SIG-M5 (cell line): Measurements from ENCODE around the gene PCDHA12.
"Not testable (repeated sequence)": the region's sequence is repeated elsewhere in the genome, so short reads cannot be mapped to it uniquely, and the experiment has no call there.

Source experiments
- DNase-seq: peaks from one replicate; lab custom pipeline; 2025; lab: John Stamatoyannopoulos, UW

Gene PCDHA12

DNA sequence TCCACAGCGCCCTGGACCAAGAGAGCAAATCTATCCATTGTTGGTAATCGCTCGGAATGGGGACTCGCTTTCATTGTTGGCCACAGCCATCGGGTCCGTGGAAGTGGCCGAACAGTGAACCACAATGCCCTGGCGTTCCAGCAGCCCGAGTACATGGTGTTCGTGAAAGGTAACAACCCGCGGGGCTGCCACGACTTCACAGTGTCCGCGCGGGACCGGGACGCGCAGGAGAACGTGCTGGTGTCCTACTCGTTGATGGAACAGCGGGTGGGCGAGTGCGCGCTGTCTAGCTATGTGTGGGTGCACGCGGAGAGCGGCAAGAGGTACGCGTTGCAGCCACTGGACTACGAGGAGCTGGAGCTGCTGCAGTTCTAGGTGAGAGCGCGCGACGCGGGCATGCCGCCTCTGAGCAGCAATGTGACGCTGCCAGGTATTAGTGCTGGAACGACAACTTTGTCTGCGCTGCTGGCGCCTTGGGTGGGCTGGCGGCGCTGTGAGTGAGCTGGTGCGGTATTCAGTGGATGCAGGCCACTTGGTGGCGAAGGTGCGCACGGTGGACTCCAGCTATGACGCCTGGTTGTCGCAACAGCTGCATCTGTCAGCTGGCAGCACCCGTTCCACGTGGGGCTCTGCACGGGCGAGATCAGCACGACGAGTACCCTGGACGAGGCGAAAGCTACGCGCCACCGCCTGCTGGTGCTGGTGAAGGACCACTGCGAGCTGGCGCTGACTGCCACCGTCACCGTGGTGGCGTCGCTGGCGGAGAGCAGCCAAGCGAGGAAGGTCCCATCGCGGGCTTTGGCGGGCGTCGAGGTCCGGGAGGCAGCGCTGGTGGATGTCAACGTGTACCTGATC, 12.4 kb upstream of the PCDHA12 start:
- DNase-seq, result no peak

DNA sequence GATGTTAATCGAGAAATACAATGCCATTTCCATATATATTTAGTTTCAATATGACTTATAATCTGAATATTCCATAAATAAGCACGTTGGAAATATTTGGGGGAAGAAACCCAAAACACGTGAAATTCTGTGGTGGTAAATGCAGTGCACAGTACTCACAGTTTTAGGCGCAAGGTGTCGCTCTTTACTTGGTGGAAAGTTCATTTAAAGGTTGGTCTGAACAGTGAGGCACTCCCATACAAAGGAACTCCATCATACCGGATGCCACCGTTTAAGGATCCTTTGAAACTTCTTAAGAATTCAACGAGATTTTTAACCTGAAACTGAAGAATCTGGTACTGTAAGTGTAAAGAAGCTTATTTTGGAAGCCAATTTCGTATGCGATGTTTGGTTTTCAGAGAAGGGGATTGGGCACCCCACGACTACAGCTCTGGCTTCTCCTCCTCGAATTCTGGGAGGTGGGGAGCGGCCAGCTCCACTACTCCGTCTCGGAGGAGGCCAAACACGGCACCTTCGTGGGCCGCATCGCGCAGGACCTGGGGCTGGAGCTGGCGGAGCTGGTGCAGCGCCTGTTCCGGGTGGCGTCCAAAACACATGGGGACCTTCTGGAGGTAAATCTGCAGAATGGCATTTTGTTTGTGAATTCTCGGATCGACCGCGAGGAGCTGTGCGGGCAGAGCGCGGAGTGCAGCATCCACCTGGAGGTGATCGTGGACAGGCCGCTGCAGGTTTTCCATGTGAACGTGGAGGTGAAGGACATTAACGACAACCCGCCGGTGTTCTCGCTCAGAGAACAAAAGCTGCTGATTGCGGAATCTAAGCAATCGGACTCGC, 6.2 kb upstream of the PCDHA12 start, which contains the start of gene PCDHA11:
Gene PCDHA11, plus strand, starts transcription at position 237 of the 834 bp plus-strand sequence. Its CDS starts 147 bp downstream, at position 384.
- DNase-seq, result no peak

DNA sequence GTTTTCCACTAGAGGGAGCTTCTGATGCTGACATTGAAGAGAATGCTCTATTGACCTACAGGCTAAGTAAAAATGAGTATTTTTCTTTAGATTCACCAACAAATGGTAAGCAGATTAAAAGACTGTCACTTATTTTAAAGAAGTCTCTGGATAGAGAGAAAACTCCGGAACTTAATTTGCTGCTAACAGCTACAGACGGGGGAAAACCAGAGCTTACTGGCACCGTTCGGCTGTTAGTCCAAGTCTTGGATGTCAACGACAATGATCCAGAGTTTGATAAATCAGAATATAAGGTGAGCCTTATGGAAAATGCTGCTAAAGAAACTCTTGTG, 5.6 kb upstream of the PCDHA12 start:
- no peak for DNase-seq

DNA sequence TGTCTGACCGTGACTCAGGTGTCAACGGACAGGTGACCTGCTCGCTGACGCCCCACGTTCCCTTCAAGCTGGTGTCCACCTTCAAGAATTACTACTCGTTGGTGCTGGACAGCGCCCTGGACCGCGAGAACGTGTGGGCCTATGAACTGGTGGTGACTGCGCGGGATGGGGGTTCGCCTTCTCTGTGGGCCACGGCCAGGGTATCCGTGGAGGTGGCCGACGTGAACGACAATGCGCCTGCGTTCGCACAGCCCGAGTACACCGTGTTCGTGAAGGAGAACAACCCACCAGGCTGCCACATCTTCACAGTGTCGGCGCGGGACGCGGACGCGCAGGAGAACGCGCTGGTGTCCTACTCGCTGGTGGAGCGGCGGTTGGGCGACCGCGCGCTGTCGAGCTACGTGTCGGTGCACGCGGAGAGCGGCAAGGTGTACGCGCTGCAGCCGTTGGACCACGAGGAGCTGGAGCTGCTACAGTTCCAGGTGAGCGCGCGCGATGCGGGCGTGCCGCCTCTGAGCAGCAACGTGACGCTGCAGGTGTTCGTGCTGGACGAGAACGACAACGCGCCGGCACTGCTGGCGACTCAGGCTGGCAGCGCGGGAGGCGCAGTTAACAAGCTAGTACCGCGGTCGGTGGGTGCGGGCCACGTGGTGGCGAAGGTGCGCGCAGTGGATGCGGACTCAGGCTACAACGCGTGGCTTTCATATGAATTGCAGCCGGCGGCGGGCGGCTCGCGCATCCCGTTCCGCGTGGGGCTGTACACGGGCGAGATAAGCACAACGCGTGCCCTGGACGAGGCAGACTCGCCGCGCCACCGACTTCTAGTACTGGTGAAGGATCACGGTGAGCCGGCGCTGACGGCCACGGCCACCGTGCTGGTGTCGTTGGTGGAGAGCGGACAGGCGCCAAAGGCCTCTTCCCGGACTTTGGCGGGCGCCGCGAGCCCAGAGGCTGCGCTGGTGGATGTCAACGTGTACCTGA, 4.6 kb upstream of the PCDHA12 start:
- DNase-seq, result no peak

DNA sequence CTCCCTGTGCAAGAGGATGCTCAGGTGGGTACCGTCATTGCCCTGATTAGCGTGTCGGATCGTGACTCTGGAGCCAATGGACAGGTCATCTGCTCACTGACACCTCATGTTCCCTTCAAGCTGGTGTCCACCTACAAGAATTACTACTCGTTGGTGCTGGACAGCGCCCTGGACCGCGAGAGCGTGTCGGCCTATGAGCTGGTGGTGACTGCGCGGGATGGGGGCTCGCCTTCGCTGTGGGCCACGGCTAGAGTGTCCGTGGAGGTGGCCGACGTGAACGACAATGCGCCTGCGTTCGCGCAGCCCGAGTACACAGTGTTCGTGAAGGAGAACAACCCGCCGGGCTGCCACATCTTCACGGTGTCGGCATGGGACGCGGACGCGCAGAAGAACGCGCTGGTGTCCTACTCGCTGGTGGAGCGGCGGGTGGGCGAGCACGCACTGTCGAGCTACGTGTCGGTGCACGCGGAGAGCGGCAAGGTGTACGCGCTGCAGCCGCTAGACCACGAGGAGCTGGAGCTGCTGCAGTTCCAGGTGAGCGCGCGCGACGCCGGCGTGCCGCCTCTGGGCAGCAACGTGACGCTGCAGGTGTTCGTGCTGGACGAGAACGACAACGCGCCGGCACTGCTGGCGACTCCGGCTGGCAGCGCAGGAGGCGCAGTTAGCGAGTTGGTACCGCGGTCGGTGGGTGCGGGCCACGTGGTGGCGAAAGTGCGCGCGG, 1.6 kb downstream of the PCDHA12 start:
- not testable (repeated sequence) for DNase-seq

DNA sequence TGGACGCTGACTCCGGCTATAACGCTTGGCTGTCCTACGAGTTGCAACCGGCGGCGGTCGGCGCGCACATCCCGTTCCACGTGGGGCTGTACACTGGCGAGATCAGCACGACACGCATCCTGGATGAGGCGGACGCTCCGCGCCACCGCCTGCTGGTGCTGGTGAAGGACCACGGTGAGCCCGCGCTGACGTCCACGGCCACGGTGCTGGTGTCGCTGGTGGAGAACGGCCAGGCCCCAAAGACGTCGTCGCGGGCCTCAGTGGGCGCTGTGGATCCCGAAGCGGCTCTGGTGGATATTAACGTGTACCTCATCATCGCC, 2.1 kb downstream of the PCDHA12 start:
- no peak for DNase-seq

DNA sequence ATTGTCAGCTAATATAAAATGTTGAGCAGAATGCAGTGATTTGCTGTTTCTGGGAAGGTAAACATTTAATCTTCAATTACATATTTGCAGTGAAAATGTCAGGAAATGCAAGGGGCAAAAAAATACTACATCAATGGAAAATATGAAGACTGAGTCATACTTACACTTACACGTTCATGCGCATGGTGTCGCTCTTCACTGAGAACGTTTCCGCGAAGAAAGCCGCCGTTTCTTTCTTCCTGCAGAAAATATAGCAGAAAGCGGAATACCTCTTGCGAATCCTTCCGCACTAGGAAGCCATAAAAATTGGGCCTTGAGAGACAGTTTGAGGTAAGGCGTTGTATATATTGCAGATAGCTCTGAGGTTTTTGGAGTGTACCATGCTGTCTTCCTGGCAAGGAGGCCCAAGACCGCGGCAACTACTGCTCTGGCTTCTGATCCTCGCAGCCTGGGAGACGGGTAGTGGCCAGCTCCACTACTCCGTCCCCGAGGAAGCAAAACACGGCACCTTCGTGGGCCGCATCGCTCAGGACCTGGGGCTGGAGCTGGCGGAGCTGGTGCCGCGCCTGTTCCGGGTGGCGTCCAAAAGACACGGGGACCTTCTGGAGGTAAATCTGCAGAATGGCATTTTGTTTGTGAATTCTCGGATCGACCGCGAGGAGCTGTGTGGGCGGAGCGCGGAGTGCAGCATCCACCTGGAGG, 6.9 kb downstream of the PCDHA12 start, which contains the start of gene PCDHA13:
Gene PCDHA13, plus strand, starts transcription at position 236 of the 702 bp plus-strand sequence. Its CDS starts 145 bp downstream, at position 381.
- DNase-seq, result no peak

DNA sequence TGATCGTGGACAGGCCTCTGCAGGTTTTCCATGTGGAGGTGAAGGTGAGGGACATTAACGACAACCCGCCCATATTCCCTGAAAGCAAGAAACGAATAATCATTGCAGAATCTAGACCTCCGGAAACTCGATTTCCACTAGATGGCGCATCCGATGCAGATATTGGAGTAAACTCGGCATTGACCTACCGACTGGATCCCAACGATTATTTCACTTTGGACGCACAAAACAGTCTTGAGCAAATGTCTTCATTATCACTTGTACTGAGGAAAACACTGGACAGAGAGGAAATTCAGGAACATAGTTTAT, 7.4 kb downstream of the PCDHA12 start:
- no peak for DNase-seq

DNA sequence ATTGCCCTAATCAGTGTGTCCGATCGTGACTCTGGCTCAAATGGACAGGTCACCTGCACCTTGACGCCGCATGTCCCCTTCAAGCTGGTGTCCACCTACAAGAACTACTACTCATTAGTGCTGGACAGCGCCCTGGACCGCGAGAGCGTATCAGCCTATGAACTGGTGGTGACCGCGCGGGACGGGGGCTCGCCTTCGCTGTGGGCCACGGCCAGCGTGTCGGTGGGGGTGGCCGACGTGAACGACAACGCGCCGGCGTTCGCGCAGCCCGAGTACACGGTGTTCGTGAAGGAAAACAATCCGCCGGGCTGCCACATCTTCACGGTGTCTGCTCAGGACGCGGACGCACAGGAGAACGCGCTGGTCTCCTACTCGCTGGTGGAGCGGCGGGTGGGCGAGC, 8.3 kb downstream of the PCDHA12 start:
- no peak for DNase-seq

DNA sequence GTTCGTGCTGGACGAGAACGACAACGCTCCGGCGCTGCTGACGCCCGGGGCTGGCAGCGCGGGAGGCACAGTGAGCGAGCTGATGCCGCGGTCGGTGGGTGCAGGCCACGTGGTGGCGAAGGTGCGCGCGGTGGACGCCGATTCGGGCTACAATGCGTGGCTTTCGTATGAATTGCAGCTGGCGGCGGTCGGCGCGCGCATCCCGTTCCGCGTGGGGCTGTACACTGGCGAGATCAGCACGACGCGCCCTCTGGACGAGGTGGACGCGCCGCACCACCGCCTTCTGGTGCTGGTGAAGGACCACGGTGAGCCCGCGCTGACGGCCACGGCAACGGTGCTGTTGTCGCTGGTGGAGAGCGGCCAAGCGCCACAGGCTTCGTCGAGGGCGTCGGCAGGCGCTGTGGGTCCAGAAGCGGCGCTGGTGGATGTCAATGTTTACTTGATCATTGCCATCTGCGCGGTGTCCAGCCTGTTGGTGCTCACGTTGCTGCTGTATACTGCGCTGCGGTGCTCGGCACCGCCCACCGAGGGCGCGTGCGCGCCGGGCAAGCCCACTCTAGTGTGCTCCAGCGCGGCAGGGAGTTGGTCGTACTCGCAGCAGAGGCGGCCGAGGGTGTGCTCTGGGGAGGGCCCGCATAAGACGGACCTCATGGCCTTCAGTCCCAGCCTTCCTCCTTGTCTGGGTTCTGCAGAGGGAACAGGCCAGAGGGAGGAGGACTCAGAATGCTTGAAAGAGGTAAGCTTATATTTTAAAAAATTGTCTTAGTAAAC, 9.0 kb downstream of the PCDHA12 start:
- no peak for DNase-seq

DNA sequence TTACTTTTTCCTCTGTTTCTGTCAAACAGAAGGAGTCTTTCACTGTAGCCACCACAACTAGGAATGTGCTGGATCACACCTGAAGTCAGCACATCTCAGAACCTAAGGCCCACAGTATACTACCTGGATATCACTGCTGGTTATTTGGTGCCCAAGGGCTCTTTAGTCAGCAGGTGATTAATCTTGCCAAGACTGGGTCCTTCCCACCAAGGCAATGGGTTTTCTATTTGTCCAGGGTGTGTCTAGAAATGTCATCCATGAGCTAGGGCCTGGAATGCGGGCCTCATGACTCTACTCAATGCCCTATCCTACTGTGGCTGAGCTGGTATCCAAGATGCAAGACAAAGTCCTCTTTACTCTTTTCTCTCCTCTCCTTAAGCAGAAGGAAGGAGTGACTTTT, 41.2 kb downstream of the PCDHA12 start:
- no peak for DNase-seq

DNA sequence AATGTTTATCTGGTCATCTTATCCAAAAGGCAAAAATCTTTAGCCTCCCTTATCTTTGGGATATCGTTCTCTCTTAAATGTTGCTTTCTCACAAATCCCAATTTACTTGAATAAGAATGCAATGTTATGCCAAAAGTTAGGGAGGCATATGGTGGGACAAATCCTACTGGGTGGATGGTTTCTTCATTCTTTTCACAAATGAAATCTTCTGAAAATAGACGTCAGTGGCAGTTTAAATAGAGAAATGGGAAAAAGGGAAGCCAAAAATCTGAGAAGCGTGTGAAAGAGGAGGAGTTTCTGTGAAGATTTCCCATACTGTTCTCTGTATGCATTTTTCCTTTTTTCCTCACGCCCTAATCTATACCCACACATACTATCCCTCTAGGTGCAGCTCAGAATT, 48.5 kb downstream of the PCDHA12 start:
- no peak for DNase-seq

DNA sequence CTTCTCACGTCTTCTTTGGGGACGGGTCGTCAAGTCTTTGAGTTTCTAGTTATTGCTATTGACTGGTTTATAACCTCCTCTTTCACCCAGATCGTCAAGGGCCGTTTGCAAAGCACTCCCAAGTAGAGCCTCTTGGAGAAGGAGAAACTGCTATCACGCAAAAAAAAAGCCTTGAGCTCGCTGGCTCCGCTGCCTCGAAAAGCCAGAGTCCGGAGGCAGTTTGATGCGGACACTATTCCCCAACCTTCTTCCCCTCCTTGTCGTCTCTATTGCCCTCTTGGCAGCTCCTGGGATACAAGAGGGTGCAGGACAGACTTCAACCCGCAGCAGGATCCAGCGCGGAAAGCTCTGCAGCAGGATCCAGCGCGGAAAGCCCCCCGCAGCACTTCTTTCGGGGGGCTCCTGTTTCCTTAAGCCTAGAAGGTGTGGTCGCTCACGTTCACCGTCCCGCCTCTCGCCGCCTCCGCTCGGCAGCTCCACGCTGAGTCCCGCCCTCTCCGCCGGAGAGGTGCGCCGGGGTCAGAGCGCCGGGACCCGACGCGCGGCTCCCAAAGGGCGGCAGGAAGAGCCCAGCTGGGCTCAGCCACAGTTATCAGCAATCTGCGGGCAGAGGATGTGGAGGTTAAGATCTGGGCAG, 50.8 kb downstream of the PCDHA12 start, which contains the start of gene PCDHAC1:
Gene PCDHAC1, plus strand, starts transcription at position 494 of the 637 bp plus-strand sequence. CDS start 594 bp downstream, outside the sequence.
- no peak for DNase-seq

DNA sequence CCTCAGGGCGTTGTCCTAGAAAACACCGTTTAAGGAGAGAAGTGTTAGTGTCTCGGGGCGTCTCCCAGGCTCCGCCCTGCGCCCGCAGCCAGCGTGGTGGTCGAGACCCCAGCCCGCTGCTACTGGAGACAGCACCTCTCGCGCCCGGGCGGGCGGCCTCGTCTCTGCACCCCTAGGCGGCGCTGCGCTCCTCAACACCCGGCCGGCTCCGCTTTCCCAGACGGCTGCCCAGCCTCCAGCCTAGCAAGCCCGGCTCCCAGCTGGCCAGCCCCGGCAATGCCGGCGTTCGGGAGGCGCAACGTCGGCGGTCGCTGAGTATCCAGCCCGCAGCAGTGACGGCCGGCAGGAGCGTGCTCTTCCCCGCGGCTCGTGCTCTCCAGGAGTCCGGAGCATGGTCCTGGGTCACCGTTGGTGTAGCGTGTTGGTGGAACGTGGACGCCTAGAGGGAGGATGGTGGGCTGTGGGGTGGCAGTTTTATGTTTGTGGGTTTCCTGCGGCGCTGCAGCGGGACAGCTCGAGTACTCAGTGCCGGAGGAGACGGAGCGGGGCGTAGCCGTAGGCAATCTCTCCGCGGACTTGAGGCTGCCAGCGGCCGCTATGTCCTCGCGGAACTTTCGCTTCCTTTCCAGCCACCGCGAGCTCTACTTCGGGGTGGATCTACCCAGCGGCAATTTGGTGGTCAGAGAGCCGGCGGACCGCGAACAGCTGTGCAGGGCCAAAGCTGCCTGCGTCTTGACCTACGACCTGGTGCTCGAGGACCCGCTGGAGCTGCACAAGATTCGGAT, 51.5 kb downstream of the PCDHA12 start:
- no peak for DNase-seq

DNA sequence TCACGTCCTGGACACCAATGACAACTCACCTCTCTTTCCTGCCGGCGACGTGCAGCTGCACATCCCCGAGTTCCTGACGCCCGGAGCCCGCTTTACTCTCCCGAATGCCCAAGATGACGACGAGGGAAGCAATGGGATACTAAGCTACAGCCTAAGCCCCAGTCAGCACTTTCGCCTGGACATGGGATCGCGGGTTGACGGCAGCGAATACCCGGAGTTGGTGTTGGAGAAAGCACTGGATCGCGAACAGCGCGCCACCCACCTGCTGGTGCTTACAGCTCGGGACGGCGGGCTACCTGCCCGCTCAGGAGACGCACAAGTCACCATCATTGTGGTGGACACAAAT, 52.1 kb downstream of the PCDHA12 start:
- DNase-seq, result no peak
